ENCODE measurements around the gene AGAP2. TPM values are rescaled to one million over a fixed set of nuclear protein-coding genes. Genes with fewer than 3 reads are reported as not detected.

The AGAP2 gene
- total and polyA plus RNA-seq, 9 of the 15 experiments (the other 6 are each of a cell fraction or from before 2014, with no cell fraction given), result 0.04 to 0.77 (median 0.28) TPM; not detected in 1

DNA sequence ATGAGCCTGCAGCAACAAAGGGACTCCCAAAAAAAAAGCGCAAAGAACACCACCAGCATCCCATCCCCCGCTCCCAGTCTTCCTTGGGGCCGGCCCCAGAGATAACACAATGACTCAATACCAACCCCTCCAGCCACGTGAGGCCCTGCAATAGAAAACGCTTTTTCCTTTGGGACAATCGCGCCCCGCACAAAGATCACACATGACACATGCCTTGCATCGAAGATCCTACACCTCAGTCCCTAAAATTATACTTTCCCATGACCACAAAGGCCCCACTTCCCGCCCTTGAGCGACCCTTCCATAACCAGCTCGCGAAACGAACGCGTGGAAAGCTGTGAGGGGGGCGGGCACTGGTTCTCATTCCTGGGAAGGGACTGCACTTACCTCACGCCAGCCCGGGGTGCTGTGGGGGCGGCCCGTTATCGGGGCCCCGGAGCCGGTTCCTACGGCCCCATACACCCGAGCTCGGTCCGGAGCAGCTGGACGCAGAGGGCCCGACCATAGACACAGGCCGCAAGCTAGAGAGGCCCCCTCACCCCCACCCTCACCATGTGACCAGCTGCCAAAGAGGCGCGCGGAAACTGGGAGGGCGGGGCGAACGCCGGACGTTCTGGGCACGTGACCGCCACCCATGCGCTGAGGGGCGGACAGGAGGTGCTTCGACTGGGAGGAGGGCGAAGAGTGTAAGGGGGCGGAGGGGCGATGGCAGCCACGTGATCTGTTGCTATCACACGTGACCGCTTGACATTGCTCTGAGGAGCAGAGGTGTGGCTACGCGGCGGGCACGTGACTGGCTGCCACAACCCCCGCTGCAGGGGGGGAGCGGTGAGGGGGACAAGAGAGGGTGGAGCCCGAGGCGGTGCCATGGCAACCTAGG is 13.5 kb upstream of the AGAP2 start, which contains the start of gene CDK4 (continued):
- TF ChIP-seq RBM25 (IDR thresholded peaks at IDR 0.05; ENCODE audit: low read depth, low read length, severe bottlenecking), result no peak
- TF ChIP-seq, protein P1, sequence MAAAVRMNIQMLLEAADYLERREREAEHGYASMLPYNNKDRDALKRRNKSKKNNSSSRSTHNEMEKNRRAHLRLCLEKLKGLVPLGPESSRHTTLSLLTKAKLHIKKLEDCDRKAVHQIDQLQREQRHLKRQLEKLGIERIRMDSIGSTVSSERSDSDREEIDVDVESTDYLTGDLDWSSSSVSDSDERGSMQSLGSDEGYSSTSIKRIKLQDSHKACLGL (CRISPR knock-in tag; IDR thresholded peaks at IDR 0.05; ENCODE audit: borderline replicate concordance, poor library complexity, severe bottlenecking), result peak; percentile 23
- TF ChIP-seq ZNF384 (IDR thresholded peaks at IDR 0.05; ENCODE audit: low read depth, low read length), result peak; percentile 81
- TF ChIP-seq SMARCC2 (IDR thresholded peaks at IDR 0.05; ENCODE audit: low read depth), result 0 out of 2 replicates have a peak, but pooled peaks have one; percentile 40
- TF ChIP-seq EGR1 (conservative IDR thresholded peaks at IDR 0.05), result peak; percentile 96
- TF ChIP-seq, protein P2, sequence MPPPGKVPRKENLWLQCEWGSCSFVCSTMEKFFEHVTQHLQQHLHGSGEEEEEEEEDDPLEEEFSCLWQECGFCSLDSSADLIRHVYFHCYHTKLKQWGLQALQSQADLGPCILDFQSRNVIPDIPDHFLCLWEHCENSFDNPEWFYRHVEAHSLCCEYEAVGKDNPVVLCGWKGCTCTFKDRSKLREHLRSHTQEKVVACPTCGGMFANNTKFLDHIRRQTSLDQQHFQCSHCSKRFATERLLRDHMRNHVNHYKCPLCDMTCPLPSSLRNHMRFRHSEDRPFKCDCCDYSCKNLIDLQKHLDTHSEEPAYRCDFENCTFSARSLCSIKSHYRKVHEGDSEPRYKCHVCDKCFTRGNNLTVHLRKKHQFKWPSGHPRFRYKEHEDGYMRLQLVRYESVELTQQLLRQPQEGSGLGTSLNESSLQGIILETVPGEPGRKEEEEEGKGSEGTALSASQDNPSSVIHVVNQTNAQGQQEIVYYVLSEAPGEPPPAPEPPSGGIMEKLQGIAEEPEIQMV (tag; conservative IDR thresholded peaks at IDR 0.05; ENCODE audit: low read depth), result peak; percentile 66; the same call in 1 of the 2 replicates
- peak; percentile 94 for TF ChIP-seq FOS (IDR thresholded peaks at IDR 0.05; ENCODE audit: extremely low read depth, insufficient read length)
- TF ChIP-seq, protein P3, sequence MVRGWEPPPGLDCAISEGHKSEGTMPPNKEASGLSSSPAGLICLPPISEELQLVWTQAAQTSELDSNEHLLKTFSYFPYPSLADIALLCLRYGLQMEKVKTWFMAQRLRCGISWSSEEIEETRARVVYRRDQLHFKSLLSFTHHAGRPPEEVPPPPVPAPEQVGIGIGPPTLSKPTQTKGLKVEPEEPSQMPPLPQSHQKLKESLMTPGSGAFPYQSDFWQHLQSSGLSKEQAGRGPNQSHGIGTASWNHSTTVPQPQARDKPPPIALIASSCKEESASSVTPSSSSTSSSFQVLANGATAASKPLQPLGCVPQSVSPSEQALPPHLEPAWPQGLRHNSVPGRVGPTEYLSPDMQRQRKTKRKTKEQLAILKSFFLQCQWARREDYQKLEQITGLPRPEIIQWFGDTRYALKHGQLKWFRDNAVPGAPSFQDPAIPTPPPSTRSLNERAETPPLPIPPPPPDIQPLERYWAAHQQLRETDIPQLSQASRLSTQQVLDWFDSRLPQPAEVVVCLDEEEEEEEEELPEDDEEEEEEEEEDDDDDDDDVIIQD (CRISPR knock-in tag; IDR thresholded peaks at IDR 0.05), result 0 out of 2 replicates have a peak, but pooled peaks have one; percentile 7
- TF ChIP-seq RBFOX2 (IDR thresholded peaks at IDR 0.05; ENCODE audit: low read depth, low read length), result peak; percentile 99
- TF ChIP-seq ZNF584 (CRISPR knock-in tag; IDR thresholded peaks at IDR 0.05; ENCODE audit: low read depth), result peak; percentile 82; the same call in 1 of the 2 replicates
- peak; percentile 88 for TF ChIP-seq POLR2H (tag; IDR thresholded peaks at IDR 0.05; ENCODE audit: low read depth)
- no peak for TF ChIP-seq LARP7 (IDR thresholded peaks at IDR 0.05)
- TF ChIP-seq NCOA6 (IDR thresholded peaks at IDR 0.05), result no peak
- TF ChIP-seq, protein P4, sequence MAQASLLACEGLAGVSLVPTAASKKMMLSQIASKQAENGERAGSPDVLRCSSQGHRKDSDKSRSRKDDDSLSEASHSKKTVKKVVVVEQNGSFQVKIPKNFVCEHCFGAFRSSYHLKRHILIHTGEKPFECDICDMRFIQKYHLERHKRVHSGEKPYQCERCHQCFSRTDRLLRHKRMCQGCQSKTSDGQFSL (CRISPR knock-in tag; IDR thresholded peaks at IDR 0.05), result peak; percentile 94
- TF ChIP-seq, protein P4 (tag; IDR thresholded peaks at IDR 0.05), result peak in 1 of 2 experiments; percentile 97; a peak in 2 of 4 replicates
- TF ChIP-seq ZNF778 (CRISPR knock-in tag; IDR thresholded peaks at IDR 0.05), result no peak
- peak; percentile 98 for TF ChIP-seq FOSL1 (tag; conservative IDR thresholded peaks at IDR 0.05)
- no peak for TF ChIP-seq CHD4 (IDR thresholded peaks at IDR 0.05; ENCODE audit: insufficient read depth, insufficient replicate concordance, low read depth, low read length, poor library complexity, severe bottlenecking)
- 0 out of 2 replicates have a peak, but pooled peaks have one; percentile 62 for TF ChIP-seq MTA3 (IDR thresholded peaks at IDR 0.05; ENCODE audit: borderline replicate concordance)
- 0 out of 2 replicates have a peak, but pooled peaks have one; percentile 32 for TF ChIP-seq TCF7 (IDR thresholded peaks at IDR 0.05; ENCODE audit: borderline replicate concordance)
- TF ChIP-seq, protein P5, sequence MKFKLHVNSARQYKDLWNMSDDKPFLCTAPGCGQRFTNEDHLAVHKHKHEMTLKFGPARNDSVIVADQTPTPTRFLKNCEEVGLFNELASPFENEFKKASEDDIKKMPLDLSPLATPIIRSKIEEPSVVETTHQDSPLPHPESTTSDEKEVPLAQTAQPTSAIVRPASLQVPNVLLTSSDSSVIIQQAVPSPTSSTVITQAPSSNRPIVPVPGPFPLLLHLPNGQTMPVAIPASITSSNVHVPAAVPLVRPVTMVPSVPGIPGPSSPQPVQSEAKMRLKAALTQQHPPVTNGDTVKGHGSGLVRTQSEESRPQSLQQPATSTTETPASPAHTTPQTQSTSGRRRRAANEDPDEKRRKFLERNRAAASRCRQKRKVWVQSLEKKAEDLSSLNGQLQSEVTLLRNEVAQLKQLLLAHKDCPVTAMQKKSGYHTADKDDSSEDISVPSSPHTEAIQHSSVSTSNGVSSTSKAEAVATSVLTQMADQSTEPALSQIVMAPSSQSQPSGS (CRISPR knock-in tag; IDR thresholded peaks at IDR 0.05), result no peak
